GM18499 (cell line): Measurements from ENCODE around the gene NLRP3.
"Not testable (repeated sequence)": the region's sequence is repeated elsewhere in the genome, so short reads cannot be mapped to it uniquely, and the experiment has no call there.

Source experiments
- ATAC-seq: cut with Tn5 transposase; IDR thresholded peaks from one replicate; pipeline ENCODE4 v1.9.1; 2021; ENCODE audit warnings: moderate number of reproducible peaks; ENCODE audit not compliant: insufficient read depth, unreplicated experiment

NLRP3 gene

GRCh38 chr1:247415423-247416361 is at the start of gene NLRP3:
TSS of gene NLRP3 (plus strand) at chr1:247416173. CDS start at chr1:247418801, 2,628 bp downstream.
- no peak for ATAC-seq

DNA sequence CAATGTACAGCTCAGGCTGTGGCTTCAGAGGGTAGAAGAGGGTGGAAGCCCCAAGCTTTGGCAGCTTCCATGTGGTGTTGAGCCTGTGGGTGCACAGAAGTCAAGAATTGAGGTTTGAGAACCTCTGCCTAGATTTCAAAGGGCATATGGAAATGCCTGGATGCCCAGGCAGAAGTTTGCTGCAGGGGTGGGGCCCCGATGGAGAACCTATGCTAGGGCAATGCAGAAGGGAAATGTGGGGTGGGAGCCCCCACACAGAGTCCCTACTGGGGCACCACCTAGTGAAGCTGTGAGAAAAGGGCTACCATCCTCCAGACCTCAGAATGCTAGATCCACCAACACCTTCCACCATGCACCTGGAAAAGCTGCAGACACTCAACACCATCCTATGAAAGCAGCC is 49.6 kb upstream of the NLRP3 start:
- ATAC-seq: not testable (repeated sequence)

- no peak for ATAC-seq
Observed at GRCh38 chr1:247366926-247367645, 48.9 kb upstream of the NLRP3 start.

- ATAC-seq: no peak
Observed at GRCh38 chr1:247367786-247368422, 48.1 kb upstream of the NLRP3 start.

DNA sequence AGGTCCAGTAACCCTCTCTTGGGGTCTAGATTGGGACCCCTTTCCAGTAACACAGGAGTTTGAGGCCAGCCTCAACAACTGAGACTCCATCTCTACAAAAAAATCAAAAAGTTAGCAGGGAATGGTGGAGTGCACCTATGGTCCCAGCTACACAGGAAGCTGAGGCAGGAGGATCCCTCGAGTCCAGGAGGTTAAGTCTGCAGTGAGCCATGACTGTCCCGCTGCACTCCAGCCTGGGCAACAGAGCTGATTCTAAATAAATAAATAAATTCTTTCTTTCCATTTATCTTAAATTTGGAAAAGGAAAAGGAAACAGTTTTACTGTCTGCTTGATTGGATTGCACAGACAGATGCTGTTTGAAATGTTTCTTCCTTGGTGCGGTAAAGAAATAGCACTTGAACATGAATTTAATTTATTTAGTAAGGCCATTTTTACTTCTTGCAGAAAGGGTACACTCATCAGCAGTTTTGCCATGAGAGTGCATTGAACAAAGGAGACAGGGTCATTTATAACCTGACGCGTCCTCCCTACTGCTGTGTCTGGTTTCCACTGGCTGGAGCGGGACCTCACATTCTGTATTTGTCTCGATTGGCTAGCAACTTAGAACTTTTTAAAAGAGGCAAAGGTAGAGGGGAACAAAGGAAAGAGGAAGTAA is 47.4 kb upstream of the NLRP3 start:
- no peak for ATAC-seq

DNA sequence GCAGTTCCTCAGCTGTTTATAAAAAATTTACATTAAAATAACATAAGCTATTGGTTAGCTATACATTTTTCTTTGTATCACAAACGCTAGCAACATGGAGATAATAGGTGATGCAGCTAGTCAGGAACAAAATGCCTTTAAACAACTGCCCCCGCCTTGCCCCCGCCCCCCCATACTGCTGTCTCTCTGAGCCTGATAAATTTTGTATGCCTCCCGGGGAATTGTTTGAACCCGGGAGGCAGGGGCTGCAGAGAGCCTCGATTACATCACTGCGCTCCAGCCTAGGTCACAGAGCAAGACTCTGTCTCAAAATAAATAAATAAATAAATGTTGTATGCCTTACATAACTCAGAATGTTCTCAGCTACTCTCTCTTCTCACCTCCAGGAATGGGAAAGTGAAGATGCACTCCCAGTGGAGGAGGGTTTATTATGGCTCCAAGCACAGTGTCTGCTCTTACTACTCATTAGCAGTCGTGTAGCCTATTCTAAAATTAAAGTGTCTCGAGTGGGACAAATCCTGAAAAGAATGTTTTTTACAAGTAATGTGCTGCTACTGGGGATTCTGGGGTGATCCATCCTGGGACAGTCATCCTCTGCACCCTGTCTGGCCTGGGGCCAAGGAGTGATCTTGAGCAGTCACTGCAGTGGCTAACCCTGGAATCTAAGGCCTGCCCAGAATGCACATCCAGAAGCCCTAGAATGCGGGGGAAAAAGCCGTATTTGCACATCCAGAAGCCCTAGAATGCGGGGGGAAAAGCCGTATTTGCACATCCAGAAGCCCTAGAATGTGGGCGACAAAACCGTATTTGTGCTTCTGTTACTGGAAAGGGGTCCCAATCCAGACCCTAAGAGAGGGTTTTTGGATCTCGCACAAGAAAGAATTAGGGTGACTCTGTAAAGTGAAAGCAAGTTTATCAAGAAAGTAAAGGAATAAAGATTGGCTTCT is 44.9 kb upstream of the NLRP3 start:
- no peak for ATAC-seq

GRCh38 chr1:247371801-247372259 is 44.1 kb upstream of the NLRP3 start:
- no peak for ATAC-seq

DNA sequence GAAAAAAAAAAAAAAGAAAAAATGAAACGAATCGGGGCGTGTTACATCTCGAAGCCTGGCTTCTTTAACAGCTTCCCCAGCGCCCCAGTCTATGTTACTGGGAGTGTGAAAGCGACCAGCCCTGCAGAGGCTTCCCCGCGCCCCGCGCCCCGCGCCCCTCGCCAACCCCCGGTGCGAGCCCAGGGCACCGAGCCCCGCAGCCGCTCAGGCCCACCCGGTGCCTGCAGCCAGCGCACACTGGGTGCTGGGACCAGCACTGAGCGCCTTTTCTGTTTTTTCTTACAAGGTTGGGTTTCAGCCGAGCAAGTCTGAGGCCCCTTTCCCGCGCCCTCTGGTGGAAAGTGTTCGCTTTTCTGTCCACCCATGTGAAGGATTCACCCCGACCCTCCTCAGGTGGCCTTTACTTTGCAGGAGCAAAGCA is 42.2 kb upstream of the NLRP3 start:
- no peak for ATAC-seq

- not testable (repeated sequence) for ATAC-seq
Observed at GRCh38 chr1:247374651-247375334, 41.2 kb upstream of the NLRP3 start.

- ATAC-seq: no peak
Observed at GRCh38 chr1:247375747-247376146, 40.2 kb upstream of the NLRP3 start.

GRCh38 chr1:247376659-247377058 is 39.3 kb upstream of the NLRP3 start:
- no peak for ATAC-seq

DNA sequence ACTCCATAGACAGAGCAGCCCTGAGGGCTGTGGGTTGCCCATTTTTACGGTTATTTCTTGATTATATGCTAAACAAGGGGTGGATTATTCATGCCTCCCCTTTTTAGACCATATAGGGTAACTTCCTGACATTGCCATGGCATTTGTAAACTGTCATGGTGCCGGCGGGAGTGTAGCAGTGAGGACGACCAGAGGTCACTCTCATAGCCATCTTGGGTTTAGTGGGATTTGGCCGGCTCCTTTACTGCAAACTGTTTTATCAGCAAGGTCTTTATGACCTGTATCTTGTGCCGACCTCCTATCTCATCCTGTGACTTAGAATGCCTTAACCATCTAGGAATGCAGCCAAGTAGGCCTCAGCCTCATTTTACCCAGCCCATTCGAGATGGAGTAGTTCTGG is 38.3 kb upstream of the NLRP3 start:
- not testable (repeated sequence) for ATAC-seq

GRCh38 chr1:247378334-247379073 is 37.5 kb upstream of the NLRP3 start:
- ATAC-seq: no peak

GRCh38 chr1:247385283-247385682 is 30.7 kb upstream of the NLRP3 start:
- ATAC-seq: no peak

DNA sequence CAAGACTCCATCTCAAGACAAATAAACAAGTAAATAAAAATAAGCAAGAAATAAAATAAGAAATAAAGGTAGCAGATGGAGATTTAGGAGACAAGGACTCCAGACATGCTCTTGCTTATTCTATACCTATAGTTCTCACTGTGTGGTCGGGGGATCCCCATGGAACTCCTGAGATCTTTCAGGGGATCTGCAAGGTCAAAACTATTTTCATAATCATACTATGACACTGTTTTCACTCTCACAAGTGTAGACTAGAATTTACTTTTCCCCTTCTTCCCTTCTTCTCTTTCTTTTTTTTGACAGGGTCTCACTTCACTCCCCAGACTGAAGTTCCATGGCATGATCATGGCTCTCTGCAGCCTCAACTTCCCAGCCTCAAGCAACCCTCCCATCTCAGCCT is 29.8 kb upstream of the NLRP3 start:
- no peak for ATAC-seq

- no peak for ATAC-seq
Observed at GRCh38 chr1:247386687-247387086, 29.3 kb upstream of the NLRP3 start.

- no peak for ATAC-seq
Observed at GRCh38 chr1:247387096-247387495, 28.9 kb upstream of the NLRP3 start.

GRCh38 chr1:247387565-247387964 is 28.4 kb upstream of the NLRP3 start:
- no peak for ATAC-seq
